ENCODE data around the gene IDNK.

IDNK gene

GRCh38 chr9:83623679-83624076 is 735 bp downstream of the IDNK start:
- Histone ChIP-seq H3K4me3 (ENCODE audit: low read depth in 1 of 2, low read length in 2 of 2) (peak overlapping the region; percentile 69 to 79), H3K27me3 (ENCODE audit: insufficient read depth, low read length, poor library complexity) (no peaks in the 10 kb centered on the region), H3K36me3 (ENCODE audit: insufficient read depth, low read length) (peaks cover 4% of the 10 kb centered on the region), H3K4me2 (ENCODE audit: insufficient read depth, low read length) (peak overlapping the region; percentile 76), H3K4me1 (ENCODE audit: insufficient read depth, low read length) (peaks cover 17% of the 10 kb centered on the region), H2AFZ (ENCODE audit: low read depth, low read length) (peak overlapping the region; percentile 86), H3K9me3 (ENCODE audit: insufficient read depth, low read length, severe bottlenecking) (no peaks in the 10 kb centered on the region), H3K27ac (ENCODE audit: low read length) (peak overlapping the region; percentile 93), H4K20me1 (ENCODE audit: insufficient read depth, low read length) (no peaks in the 10 kb centered on the region), H3K79me2 (ENCODE audit: insufficient read depth, low read length) (no peaks in the 10 kb centered on the region; the same call in 1 of the 2 replicates), H3K9ac (ENCODE audit: low read depth, low read length) (peak overlapping the region; percentile 93)
- peak; percentile 52 for ATAC-seq (ENCODE audit: insufficient read depth, low read depth)
- no peak for TF ChIP-seq CTCF (IDR thresholded peaks at IDR 0.05; ENCODE audit: borderline replicate concordance, extremely low read depth, low read length, poor library complexity, severe bottlenecking)
- TF ChIP-seq EZH2 (IDR thresholded peaks at IDR 0.05; ENCODE audit: borderline replicate concordance, low read depth, low read length, severe bottlenecking), result no peak
- DNase-seq, result peak; percentile 34

- DNase-seq (no peak), ATAC-seq (ENCODE audit: insufficient read depth, low read depth) (no peak)
- H3K36me3 ChIP-seq (ENCODE audit: insufficient read depth, low read length), result peaks cover 10% of the 10 kb centered on the region
- no peak overlapping the region for H3K9ac ChIP-seq (ENCODE audit: low read depth, low read length)
- H3K4me1 ChIP-seq (ENCODE audit: insufficient read depth, low read length), result peaks cover 17% of the 10 kb centered on the region
- H3K27ac ChIP-seq (ENCODE audit: low read length), result no peak overlapping the region
- TF ChIP-seq EZH2 (IDR thresholded peaks at IDR 0.05; ENCODE audit: borderline replicate concordance, low read depth, low read length, severe bottlenecking), result no peak
- no peak for TF ChIP-seq CTCF (IDR thresholded peaks at IDR 0.05; ENCODE audit: borderline replicate concordance, extremely low read depth, low read length, poor library complexity, severe bottlenecking)
- no peak overlapping the region for H2AFZ ChIP-seq (ENCODE audit: low read depth, low read length)
- H3K27me3 ChIP-seq (ENCODE audit: insufficient read depth, low read length, poor library complexity), result no peaks in the 10 kb centered on the region
- no peaks in the 10 kb centered on the region for H3K9me3 ChIP-seq (ENCODE audit: insufficient read depth, low read length, severe bottlenecking)
- H3K79me2 ChIP-seq (ENCODE audit: insufficient read depth, low read length), result no peaks in the 10 kb centered on the region; the same call in 1 of the 2 replicates
- no peak overlapping the region for H3K4me2 ChIP-seq (ENCODE audit: insufficient read depth, low read length)
- H3K4me3 ChIP-seq (ENCODE audit: low read depth in 1 of 2, low read length in 2 of 2), result no peak overlapping the region
- H4K20me1 ChIP-seq (ENCODE audit: insufficient read depth, low read length), result no peaks in the 10 kb centered on the region
Observed at GRCh38 chr9:83625178-83625577, 2.2 kb downstream of the IDNK start.

GRCh38 chr9:83628540-83628939 is 5.6 kb downstream of the IDNK start:
- Histone ChIP-seq H3K9ac (ENCODE audit: low read depth, low read length) (no peak overlapping the region), H3K4me3 (ENCODE audit: low read depth in 1 of 2, low read length in 2 of 2) (no peak overlapping the region), H3K4me2 (ENCODE audit: insufficient read depth, low read length) (no peak overlapping the region), H3K4me1 (ENCODE audit: insufficient read depth, low read length) (peaks cover 10% of the 10 kb centered on the region), H3K27ac (ENCODE audit: low read length) (no peak overlapping the region), H3K9me3 (ENCODE audit: insufficient read depth, low read length, severe bottlenecking) (no peaks in the 10 kb centered on the region), H3K36me3 (ENCODE audit: insufficient read depth, low read length) (peaks cover 10% of the 10 kb centered on the region), H4K20me1 (ENCODE audit: insufficient read depth, low read length) (no peaks in the 10 kb centered on the region), H3K79me2 (ENCODE audit: insufficient read depth, low read length) (no peaks in the 10 kb centered on the region; the same call in 1 of the 2 replicates), H2AFZ (ENCODE audit: low read depth, low read length) (no peak overlapping the region), H3K27me3 (ENCODE audit: insufficient read depth, low read length, poor library complexity) (no peaks in the 10 kb centered on the region)
- TF ChIP-seq CTCF (IDR thresholded peaks at IDR 0.05; ENCODE audit: borderline replicate concordance, extremely low read depth, low read length, poor library complexity, severe bottlenecking) (no peak), EZH2 (IDR thresholded peaks at IDR 0.05; ENCODE audit: borderline replicate concordance, low read depth, low read length, severe bottlenecking) (no peak)
- ATAC-seq (ENCODE audit: insufficient read depth, low read depth) (no peak), DNase-seq (no peak)
